GM18505 (cell line): ENCODE measurements around the gene PRKCD.

Experiments
- ATAC-seq: cut with Tn5 transposase; IDR thresholded peaks from one replicate; pipeline ENCODE4 v1.9.1; 2021; ENCODE audit not compliant: unreplicated experiment
- POLR2A ChIP-seq: IDR thresholded peaks from 4 replicates; pipeline ENCODE4 v1.6.1; 2011; ENCODE audit warnings: borderline replicate concordance; ENCODE audit not compliant: insufficient read depth, insufficient read length; ENCODE audit errors: extremely low read depth

Gene PRKCD

DNA sequence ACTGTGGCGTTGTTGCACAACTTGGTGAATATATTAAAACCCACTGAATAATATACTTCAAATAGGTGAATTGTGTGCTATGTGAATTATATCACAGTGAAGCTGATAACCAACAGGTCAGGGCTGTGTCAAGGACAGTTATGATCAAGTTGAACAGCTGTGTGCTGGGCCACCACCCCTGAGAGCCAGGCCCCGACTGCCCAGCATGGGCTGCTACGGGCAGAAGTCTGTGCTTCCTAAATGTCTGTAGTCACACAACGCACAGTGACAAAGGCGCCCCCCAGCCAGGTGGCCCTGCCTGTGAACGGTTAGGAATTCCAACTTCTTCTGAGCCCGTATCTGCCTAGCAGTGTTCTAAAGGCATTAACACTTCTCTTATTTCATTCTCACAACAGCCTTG is 62.0 kb downstream of the PRKCD start:
- no peak for ATAC-seq
- no peak for TF ChIP-seq POLR2A

DNA sequence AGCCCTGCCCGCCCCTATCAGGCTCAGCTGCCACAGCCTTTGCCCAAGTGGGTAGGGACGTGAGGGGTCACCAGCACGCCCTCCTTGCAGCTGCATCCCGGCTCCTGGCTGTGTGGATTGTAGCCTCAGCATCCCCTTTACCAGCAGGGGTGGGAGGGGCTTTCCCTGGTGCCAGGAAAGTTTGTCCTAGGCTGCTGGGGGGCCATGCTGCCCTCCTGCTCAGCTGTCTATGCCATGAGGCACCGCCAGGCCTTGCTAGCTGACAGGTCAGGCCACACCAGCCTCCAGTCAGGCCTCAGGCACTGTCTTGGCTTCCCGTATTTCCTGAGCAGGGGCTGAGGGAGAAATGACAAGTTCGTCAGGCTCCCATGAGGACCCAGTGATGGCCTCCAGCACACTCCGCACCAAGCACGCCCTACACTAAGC is 62.5 kb downstream of the PRKCD start:
- ATAC-seq, result no peak
- TF ChIP-seq POLR2A, result no peak

DNA sequence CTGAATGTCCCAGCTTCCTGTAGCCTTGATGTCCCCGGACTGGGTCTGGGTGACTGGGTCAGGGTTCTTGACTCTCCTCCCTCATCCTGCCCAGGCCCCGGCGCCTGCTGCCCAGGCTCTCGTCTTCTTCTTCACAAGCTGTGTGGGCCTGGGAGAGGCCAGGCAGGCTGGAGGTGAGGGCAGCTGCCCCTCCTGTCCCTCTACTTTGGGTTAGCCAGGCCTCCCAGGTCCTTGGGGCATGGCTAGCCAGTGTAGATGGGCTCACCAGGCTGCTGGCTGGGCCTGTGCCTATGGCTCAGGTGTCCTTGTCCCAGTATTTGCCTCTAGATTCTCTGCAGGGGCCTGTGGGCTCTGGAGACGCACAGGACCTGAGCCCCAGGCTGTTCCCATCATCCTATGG is 63.0 kb downstream of the PRKCD start:
- TF ChIP-seq POLR2A, result no peak

DNA sequence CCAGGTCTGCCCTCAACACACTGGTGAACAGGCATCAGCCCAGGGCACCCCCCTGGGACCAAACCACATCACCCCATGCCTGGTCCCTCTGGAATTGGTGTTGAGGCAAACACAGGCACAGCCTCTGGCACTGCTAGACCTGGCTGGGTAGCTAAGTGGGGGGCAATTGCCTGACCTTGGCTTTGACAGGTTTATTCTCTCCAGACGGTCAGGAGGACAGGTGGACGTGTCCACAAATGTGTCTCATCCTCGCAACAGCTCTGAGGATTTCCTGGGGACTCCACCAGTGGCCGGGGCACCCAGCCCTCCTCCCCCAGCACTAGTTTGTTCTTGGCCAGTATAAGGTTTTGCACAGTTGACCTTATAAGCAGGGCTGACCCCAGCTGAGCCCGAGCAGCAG is 63.5 kb downstream of the PRKCD start:
- no peak for ATAC-seq
- TF ChIP-seq POLR2A, result no peak

More for the DNA sequence above, 63.0 kb downstream of the PRKCD start:
- no peak for ATAC-seq

DNA sequence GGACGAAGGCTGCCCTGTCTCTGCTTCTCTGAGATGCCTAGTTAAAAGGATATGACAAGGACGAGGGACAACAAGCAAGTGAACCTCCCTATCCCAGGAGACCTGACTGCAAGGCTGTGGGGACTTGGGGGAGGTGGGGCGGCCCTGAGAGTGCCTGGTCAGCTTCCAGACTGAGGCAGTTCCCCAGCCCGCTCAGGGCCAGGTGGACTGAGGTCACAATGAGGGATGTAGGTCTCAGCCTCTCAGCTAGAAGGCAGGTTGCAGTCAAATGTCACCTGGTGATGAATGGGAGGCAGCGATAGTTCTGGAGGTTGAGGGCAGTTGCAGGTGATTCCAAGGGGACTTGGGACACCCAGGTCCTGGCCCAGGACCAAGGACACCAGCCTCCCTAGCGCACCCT is 64.2 kb downstream of the PRKCD start:
- TF ChIP-seq POLR2A, result no peak
- ATAC-seq, result no peak

DNA sequence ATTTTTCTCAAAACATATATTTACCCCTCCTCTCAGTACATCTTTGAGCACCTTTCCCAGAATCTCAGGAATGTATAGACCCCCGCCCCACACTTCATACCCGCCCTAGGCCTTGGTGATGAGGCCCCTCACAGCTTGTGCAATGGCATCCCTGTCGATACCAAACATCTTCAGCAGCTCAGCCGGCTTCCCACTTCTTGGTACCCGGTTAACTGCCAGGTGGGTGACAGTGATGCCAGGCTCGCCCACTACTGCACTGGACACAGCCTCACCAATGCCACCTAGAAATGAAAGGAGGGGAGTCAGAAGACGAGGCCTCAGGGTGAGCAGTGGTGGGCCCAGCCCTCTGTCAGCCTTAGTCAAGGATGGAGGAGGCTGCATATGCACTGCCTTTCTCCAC is 64.6 kb downstream of the PRKCD start:
- ATAC-seq, result no peak
- TF ChIP-seq POLR2A, result no peak

DNA sequence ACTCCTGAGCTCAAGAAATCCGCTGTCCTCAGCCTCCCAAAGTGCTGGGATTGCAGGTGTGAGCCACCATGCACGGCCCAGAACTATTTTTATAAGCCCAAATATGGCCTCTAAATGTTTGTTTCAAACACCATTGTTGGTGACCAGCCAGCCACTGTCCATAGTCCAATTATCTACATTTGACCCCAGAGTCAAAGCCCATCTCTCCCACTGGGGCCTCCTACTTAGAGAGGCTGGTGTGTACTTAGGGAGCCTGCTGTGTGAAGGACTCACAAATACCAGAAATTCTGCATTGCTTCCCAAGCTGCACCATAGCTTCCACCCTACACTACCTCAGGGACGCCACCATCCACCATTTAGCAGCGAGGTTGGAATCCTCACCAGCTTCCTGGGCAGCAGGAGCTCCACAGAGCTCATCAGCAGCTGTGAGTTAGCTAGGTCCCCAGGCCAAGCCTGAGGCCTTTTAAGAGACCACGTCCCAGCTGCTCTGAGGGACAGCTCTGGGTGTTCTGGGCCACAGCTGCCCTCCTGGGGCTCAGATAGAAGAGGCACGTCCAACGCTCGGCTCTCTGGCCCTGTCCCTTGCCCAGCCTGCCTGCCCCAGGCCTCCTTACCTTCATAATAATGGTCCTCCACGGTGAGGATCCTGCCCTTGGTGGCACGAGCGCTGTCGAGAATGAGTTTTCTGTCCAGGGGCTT is 65.3 kb downstream of the PRKCD start:
- ATAC-seq, result no peak
- TF ChIP-seq POLR2A, result no peak

DNA sequence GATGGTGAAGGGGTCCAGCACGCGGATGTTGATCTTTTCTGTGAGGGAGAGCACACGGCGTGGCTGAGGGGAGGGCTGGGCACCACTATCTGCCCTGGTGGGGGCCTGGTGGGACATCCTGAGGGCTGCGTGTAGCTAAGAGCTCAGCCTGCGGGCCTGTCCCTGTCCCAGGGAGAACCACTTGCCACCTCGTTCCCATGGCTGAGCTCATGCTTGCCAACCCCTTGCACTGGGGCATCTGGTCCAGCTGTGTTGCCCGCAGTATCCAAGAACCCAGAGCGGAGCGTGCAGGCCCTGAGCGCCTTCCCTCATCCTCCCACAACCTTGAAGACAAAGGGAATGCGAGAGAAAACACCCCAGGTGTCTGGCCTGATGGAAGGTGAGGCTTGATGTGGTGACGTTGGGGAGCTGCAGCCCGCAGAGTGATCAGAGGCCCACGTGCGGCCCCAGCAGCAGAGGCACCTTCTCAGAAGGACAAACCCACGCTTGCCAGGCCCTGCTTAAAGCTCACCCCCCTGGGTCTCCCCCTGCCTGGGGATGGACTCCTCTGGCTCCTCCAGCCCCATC is 65.9 kb downstream of the PRKCD start:
- no peak for ATAC-seq
- no peak for TF ChIP-seq POLR2A

DNA sequence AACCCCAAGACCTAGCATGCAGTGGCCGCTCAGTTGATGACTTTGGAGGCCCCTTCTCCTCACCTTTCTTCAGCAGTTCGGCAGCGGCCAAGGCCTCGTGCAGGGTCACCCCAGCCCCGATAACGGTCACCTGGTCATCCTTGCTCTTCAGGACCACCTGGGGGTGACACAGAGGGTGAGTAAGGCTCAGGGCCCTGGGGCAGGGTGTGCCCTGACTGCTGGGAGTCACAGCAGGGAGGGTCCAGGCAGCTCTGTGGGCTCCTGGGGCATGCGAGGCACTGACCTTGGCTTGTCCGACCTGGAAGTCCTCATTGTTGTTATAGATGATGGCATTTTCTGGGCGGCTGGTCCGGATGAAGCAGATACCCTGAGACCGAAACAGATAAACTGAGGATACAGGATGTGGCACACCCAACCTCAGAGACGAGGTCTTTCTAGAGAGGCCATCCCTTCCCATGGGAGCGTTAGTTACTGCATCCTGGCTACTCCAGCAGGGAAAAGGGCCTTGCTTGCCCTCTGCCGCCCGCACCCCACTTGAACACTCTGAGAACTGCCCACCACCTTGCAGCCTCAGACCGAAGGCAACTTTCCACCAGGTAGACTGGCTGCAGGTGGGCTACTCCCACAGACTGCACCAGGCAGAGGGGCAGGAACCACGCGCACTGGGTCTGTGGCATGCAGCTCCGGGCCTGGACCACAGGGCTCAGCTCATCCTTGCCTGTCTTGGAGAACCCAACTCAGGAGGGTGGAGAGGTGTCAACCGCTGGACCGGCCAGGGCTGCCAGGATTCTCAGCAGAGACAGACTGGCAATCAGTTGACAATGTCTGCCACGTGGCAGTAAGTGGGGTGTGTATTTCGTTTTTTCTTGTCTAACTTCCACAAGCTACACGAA is 67.2 kb downstream of the PRKCD start:
- no peak for ATAC-seq

DNA sequence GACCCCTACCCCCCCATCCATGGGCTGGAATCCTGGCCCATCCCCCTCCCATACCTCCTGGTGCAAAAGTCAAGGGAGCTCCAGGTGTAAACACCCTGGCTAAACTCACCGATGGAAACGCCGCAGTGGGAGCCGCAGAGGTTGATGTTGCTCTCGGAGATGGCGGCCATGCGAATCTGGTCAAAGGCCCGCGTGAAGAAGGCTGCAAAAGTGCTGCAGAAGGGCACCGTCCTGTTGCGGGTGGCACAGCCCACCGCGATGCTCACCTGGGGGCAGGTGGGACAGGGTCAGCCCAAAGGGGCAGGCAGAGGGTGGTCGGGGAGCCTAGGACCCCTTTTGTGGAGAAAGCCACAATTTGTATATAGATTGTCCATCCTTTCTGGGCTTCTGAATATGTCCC is 68.2 kb downstream of the PRKCD start:
- TF ChIP-seq POLR2A, result no peak
- ATAC-seq, result no peak

More for the DNA sequence above, 67.2 kb downstream of the PRKCD start:
- no peak for TF ChIP-seq POLR2A

DNA sequence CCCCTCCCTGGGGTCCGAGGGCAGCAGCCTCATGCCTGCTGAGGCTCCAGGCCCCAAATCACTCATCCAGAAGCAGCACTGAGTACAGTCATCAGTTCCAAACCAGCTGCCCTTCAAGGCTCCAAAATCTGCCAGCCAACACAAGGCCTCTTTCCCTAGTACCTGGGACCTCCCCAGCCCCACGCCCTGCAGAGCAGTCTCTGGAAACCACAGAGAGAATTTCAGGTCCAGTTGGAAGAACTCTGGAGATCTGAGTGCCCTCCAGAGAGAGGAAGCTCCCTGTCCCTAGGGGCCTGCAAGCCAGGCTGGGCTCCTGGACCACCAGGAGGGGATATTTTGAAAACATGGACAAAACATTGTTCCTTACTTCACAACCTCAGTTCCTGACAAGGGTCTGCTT is 68.6 kb downstream of the PRKCD start:
- TF ChIP-seq POLR2A, result no peak
- ATAC-seq, result no peak

DNA sequence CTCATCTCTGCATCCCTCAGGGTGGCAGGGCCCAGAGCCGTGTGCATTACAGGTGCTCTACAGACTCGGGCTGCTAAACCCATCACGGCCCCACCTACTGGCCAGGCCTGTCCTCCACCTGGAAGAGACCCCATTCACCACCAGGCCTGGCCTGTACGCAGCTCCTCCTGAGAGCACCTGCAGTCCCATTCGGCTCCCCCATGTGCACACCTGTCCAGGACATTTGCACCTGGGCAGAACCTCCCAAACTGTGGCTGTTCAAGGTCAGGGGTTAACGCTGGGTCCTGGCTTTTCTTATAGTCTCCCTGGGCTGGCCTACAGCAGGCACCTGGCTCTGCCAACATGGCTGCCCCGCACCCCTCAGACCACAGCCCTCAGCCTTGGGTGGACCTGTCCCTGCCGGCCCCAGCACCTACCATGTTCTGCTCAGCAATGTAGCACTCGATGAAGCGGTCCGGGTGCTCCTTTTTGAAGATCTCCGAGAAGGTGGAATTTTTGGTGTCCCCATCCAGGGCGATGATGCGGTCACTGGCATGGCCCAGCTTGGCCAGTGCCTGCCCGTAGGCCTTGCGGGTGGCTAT is 69.1 kb downstream of the PRKCD start:
- TF ChIP-seq POLR2A, result no peak
- ATAC-seq, result no peak

DNA sequence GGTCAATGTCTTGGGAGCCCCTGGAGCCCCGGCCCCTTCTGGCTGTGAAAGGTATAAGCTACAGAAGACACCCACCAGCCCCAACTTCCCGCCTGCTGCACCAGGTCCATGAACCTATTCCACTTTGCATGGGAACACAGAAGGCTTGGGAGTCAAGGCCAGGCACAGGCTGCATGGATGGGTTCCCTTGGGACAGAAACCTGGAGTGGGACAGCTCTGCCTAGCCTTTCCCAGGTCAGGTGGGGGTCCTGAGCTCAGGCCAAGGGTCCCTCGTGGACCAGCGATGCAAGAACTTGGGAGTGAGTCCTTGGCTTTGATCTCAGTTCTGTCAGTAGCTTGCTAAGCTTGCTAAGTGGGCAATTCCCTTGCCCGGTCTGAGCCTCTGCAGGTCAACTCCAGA is 69.8 kb downstream of the PRKCD start:
- TF ChIP-seq POLR2A, result no peak
- no peak for ATAC-seq
